Measurements from ENCODE around the gene PPM1H.

DNA sequence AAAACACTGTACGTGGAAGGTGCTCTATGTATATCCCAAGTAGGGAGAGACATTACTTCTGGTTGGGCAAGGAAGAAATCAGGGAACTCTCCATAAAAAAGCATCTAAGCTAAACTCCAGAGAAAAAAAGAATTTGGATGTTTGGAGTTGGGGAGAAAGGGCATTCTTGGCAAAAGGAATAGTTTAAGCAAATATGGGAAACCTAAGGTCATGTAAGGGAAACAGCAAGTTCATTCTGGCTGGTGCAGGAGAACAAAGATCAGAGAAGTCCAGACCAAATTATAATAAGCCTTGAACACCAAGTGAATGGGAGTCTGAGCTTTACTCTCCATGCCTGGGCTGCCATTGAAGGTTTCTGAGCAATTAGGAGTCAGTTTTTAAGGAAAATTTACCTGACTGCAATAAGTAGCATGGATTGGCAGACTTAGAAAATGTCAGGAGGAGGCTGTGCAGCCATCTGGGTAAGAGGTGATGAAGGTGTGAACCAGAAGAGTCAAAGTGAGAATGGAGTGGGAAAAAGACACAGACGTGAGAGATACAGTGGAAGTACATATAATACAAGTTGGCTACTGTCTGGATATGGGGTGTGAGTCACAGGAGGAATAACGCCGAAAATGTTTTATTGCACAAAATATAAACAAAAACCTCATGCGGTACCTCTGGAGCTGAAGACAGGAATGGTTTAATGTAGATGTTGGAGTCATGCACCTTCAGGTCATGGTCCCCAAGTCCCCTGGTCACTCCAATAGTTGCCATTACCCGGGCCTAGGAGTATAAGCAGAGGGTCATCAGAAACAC is 245.7 kb downstream of the PPM1H start:
- TF ChIP-seq, protein P1, sequence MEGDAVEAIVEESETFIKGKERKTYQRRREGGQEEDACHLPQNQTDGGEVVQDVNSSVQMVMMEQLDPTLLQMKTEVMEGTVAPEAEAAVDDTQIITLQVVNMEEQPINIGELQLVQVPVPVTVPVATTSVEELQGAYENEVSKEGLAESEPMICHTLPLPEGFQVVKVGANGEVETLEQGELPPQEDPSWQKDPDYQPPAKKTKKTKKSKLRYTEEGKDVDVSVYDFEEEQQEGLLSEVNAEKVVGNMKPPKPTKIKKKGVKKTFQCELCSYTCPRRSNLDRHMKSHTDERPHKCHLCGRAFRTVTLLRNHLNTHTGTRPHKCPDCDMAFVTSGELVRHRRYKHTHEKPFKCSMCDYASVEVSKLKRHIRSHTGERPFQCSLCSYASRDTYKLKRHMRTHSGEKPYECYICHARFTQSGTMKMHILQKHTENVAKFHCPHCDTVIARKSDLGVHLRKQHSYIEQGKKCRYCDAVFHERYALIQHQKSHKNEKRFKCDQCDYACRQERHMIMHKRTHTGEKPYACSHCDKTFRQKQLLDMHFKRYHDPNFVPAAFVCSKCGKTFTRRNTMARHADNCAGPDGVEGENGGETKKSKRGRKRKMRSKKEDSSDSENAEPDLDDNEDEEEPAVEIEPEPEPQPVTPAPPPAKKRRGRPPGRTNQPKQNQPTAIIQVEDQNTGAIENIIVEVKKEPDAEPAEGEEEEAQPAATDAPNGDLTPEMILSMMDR (IDR thresholded peaks at IDR 0.05): no peak
- TF ChIP-seq NR2C2 (CRISPR knock-in tag; IDR thresholded peaks at IDR 0.05) (no peak), SMAD3 (CRISPR knock-in tag; IDR thresholded peaks at IDR 0.05; ENCODE audit: borderline replicate concordance) (no peak), ATF3 (CRISPR knock-in tag; conservative IDR thresholded peaks at IDR 0.05) (no peak), NFE2L1 (CRISPR knock-in tag; IDR thresholded peaks at IDR 0.05) (no peak), E2F1 (CRISPR knock-in tag; IDR thresholded peaks at IDR 0.05) (no peak), NR1H2 (CRISPR knock-in tag; IDR thresholded peaks at IDR 0.05) (no peak), ZSCAN18 (CRISPR knock-in tag; IDR thresholded peaks at IDR 0.05) (no peak), SP1 (CRISPR knock-in tag; conservative IDR thresholded peaks at IDR 0.05) (no peak), NR3C1 (CRISPR knock-in tag; conservative IDR thresholded peaks at IDR 0.05; ENCODE audit: low read depth) (no peak)
- TF ChIP-seq, protein P2, sequence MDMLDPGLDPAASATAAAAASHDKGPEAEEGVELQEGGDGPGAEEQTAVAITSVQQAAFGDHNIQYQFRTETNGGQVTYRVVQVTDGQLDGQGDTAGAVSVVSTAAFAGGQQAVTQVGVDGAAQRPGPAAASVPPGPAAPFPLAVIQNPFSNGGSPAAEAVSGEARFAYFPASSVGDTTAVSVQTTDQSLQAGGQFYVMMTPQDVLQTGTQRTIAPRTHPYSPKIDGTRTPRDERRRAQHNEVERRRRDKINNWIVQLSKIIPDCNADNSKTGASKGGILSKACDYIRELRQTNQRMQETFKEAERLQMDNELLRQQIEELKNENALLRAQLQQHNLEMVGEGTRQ (CRISPR knock-in tag; IDR thresholded peaks at IDR 0.05): no peak
- TF ChIP-seq, protein P3, sequence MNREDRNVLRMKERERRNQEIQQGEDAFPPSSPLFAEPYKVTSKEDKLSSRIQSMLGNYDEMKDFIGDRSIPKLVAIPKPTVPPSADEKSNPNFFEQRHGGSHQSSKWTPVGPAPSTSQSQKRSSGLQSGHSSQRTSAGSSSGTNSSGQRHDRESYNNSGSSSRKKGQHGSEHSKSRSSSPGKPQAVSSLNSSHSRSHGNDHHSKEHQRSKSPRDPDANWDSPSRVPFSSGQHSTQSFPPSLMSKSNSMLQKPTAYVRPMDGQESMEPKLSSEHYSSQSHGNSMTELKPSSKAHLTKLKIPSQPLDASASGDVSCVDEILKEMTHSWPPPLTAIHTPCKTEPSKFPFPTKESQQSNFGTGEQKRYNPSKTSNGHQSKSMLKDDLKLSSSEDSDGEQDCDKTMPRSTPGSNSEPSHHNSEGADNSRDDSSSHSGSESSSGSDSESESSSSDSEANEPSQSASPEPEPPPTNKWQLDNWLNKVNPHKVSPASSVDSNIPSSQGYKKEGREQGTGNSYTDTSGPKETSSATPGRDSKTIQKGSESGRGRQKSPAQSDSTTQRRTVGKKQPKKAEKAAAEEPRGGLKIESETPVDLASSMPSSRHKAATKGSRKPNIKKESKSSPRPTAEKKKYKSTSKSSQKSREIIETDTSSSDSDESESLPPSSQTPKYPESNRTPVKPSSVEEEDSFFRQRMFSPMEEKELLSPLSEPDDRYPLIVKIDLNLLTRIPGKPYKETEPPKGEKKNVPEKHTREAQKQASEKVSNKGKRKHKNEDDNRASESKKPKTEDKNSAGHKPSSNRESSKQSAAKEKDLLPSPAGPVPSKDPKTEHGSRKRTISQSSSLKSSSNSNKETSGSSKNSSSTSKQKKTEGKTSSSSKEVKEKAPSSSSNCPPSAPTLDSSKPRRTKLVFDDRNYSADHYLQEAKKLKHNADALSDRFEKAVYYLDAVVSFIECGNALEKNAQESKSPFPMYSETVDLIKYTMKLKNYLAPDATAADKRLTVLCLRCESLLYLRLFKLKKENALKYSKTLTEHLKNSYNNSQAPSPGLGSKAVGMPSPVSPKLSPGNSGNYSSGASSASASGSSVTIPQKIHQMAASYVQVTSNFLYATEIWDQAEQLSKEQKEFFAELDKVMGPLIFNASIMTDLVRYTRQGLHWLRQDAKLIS (CRISPR knock-in tag; IDR thresholded peaks at IDR 0.05; ENCODE audit: borderline replicate concordance): no peak
- TF ChIP-seq, protein P4, sequence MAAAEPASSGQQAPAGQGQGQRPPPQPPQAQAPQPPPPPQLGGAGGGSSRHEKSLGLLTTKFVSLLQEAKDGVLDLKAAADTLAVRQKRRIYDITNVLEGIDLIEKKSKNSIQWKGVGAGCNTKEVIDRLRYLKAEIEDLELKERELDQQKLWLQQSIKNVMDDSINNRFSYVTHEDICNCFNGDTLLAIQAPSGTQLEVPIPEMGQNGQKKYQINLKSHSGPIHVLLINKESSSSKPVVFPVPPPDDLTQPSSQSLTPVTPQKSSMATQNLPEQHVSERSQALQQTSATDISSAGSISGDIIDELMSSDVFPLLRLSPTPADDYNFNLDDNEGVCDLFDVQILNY (CRISPR knock-in tag; IDR thresholded peaks at IDR 0.05): no peak

All from WTC11 (cell line).